Omental fat pad (tissue), 4 donors: ENCODE data around the gene ACVR1C. TPM values are rescaled to one million over a fixed set of nuclear protein-coding genes. Genes with fewer than 3 reads are reported as not detected.
"Not testable (repeated sequence)": the region's sequence is repeated elsewhere in the genome, so short reads cannot be mapped to it uniquely, and the experiment has no call there.

Source experiments
- ATAC-seq: fragments of 150-250 bp; one replicate; pipeline ENCODE4 v1.9.1; 2016; ENCODE audit warnings: mild to moderate bottlenecking, moderate library complexity; ENCODE audit not compliant: low FRiP score
- DNase-seq: peaks from one replicate; pipeline ENCODE4 v3.0.0-alpha.2; 2019; ENCODE audit warnings: low spot score
- CTCF ChIP-seq, 3 donors: fragments of 450-650 bp; IDR thresholded peaks; one replicate each; pipeline ENCODE4 v1.5.1; 2016 to 2017; ENCODE audit warnings: antibody characterized with exemption in 3 of 3, mild to moderate bottlenecking in 3 of 3, moderate library complexity in 2 of 3
- total RNA-seq, 4 donors: library from RNA; depleted of rRNA; stranded (reverse); fragments of >200 nt; gene quantifications; one replicate each; pipeline ENCODE4 v1.1.0, GENCODE V29; 2016

Gene ACVR1C
- total RNA-seq, 4 donors from 2014 or later: 12.5 to 118 (median 44.6) TPM

GRCh38 chr2:157523270-157524247, 105.1 kb downstream of the ACVR1C start:
- DNase-seq: no peak
- no peak for ATAC-seq
- TF ChIP-seq CTCF (IDR thresholded peaks at IDR 0.05): no peak

- ATAC-seq, DNase-seq: not testable (repeated sequence)
Measured at GRCh38 chr2:157514966-157515365, 113.7 kb downstream of the ACVR1C start.

GRCh38 chr2:157509744-157510143, 118.9 kb downstream of the ACVR1C start:
- DNase-seq (no peak), ATAC-seq (no peak)
- no peak for TF ChIP-seq CTCF (IDR thresholded peaks at IDR 0.05)

- DNase-seq (no peak), ATAC-seq (no peak)
- TF ChIP-seq CTCF (IDR thresholded peaks at IDR 0.05): no peak
Measured at GRCh38 chr2:157508676-157509075, 120.0 kb downstream of the ACVR1C start.

GRCh38 chr2:157506586-157506985, 122.1 kb downstream of the ACVR1C start:
- DNase-seq: no peak
- no peak for TF ChIP-seq CTCF (IDR thresholded peaks at IDR 0.05)
- ATAC-seq: no peak

- DNase-seq: no peak
- no peak for TF ChIP-seq CTCF (IDR thresholded peaks at IDR 0.05)
- no peak for ATAC-seq
Measured at GRCh38 chr2:157504623-157505022, 124.0 kb downstream of the ACVR1C start.

- DNase-seq (no peak), ATAC-seq (no peak)
- TF ChIP-seq CTCF (IDR thresholded peaks at IDR 0.05): no peak
Measured at GRCh38 chr2:157501026-157501425, 127.6 kb downstream of the ACVR1C start.
